Gastrocnemius medialis (tissue), 4 donors: ENCODE data around the gene GPR78. TPM values are rescaled to one million over a fixed set of nuclear protein-coding genes. Genes with fewer than 3 reads are reported as not detected.
"Not testable (repeated sequence)": the region's sequence is repeated elsewhere in the genome, so short reads cannot be mapped to it uniquely, and the experiment has no call there.

Source experiments
- ATAC-seq, 2 donors: fragments of 150-250 bp; one replicate each; pipeline ENCODE4 v1.9.1; 2016
- DNase-seq, 2 donors: peaks; one replicate each; pipeline ENCODE4 v3.0.0-alpha.2; 2019
- H3K27ac ChIP-seq, 4 donors: fragments of 200-600 bp; sonication (generic); 1 replicate in 1 of 4; 2 replicates in 3 of 4; pipeline ENCODE4 v1.5.1; 2016 to 2018; ENCODE audit warnings: mild to moderate bottlenecking in 2 of 4, moderate library complexity in 1 of 4
- H3K27me3 ChIP-seq, 3 donors: fragments of 200-600 bp; sonication (generic) in 2 of 3; 1 replicate in 1 of 3; 2 replicates in 2 of 3; pipeline versions ENCODE4 v1.5.1 to v1.6.0; 2016 to 2019; ENCODE audit warnings: mild to moderate bottlenecking in 1 of 3, moderate library complexity in 1 of 3
- H3K36me3 ChIP-seq, 2 donors: fragments of 200-600 bp; sonication (generic) in 1 of 2; one replicate each; pipeline ENCODE4 v1.5.1; 2017 to 2018
- H3K4me1 ChIP-seq, 2 donors: fragments of 200-600 bp; sonication (generic) in 1 of 2; one replicate each; pipeline ENCODE4 v1.5.1; 2016 to 2017; ENCODE audit warnings: mild to moderate bottlenecking in 2 of 2
- H3K4me3 ChIP-seq, 4 donors: fragments of 200-600 bp; sonication (generic) in 3 of 4; 1 replicate in 1 of 4; 2 replicates in 3 of 4; pipeline ENCODE4 v1.5.1; 2016 to 2019; ENCODE audit warnings: mild to moderate bottlenecking in 2 of 4
- H3K9me3 ChIP-seq, 3 donors: fragments of 200-600 bp; sonication (generic) in 2 of 3; 1 replicate in 1 of 3; 2 replicates in 2 of 3; pipeline ENCODE4 v1.5.1; 2016 to 2019
- POLR2A ChIP-seq, 2 donors: fragments of 450-650 bp; IDR thresholded peaks; one replicate each; pipeline ENCODE4 v1.6.1; 2017; ENCODE audit warnings: antibody characterized with exemption in 2 of 2, mild to moderate bottlenecking in 2 of 2, moderate library complexity in 2 of 2
- in situ Hi-C, 4 donors: fragments of 200-750 bp; cut with MboI; loops; one replicate each; pipeline versions ENCODE4 v1.15.0 to v1.8.0; 2017; ENCODE audit warnings: low sequenced_read_pairs in 4 of 4
- intact Hi-C: fragments of 100-400 bp; cut with DNase I; formaldehyde crosslinking; loops from one replicate; pipeline ENCODE4 v1.15.1; 2023; ENCODE audit warnings: low total_unique reads
- total RNA-seq, 4 donors: library from RNA; depleted of rRNA; stranded (reverse); fragments of >200 nt; gene quantifications; one replicate each; pipeline versions ENCODE4 v1.1.0 to v1.2.3, GENCODE V29; 2016
- TF ChIP-seq, protein P1 (sequence below), 5 experiments: fragments of 450-650 bp in 3 of 5; fragments of 200-600 bp in 2 of 5; sonication (generic) in 2 of 5; IDR thresholded peaks in 4 of 5; conservative IDR thresholded peaks in 1 of 5; 1 replicate in 4 of 5; 2 replicates in 1 of 5; pipeline ENCODE4 v1.5.1; 2016 to 2019; ENCODE audit warnings: antibody characterized with exemption in 5 of 5, mild to moderate bottlenecking in 3 of 5, moderate library complexity in 3 of 5

The GPR78 gene
- total RNA-seq, 4 donors from 2014 or later: not detected

DNA sequence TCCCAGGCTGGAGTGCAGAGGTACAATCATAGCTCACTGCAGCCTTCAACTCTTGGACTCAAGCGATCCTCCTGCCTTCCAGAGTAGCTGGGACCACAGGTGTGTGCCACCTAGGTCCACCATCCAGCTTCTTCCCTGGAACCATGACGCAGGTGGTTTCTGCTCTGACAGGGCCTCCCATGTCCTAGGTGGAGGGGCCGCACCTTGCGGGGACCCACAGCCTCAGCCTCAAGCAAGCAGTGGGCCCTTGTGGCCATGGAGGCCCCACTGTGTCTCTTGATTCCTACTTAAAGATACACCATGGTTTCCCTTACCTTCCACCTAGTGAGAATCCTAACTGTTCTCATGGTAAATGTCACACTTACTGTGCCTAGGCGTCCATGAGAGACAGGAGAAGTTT, 6.9 kb upstream of the GPR78 start:
- H3K4me1 ChIP-seq: no peaks in the 10 kb centered on the region
- no peaks in the 10 kb centered on the region for H3K36me3 ChIP-seq
- TF ChIP-seq, protein P1, sequence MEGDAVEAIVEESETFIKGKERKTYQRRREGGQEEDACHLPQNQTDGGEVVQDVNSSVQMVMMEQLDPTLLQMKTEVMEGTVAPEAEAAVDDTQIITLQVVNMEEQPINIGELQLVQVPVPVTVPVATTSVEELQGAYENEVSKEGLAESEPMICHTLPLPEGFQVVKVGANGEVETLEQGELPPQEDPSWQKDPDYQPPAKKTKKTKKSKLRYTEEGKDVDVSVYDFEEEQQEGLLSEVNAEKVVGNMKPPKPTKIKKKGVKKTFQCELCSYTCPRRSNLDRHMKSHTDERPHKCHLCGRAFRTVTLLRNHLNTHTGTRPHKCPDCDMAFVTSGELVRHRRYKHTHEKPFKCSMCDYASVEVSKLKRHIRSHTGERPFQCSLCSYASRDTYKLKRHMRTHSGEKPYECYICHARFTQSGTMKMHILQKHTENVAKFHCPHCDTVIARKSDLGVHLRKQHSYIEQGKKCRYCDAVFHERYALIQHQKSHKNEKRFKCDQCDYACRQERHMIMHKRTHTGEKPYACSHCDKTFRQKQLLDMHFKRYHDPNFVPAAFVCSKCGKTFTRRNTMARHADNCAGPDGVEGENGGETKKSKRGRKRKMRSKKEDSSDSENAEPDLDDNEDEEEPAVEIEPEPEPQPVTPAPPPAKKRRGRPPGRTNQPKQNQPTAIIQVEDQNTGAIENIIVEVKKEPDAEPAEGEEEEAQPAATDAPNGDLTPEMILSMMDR (IDR thresholded peaks at IDR 0.05 in 4 of 5, conservative IDR thresholded peaks at IDR 0.05 in 1 of 5): no peak
- no peak for TF ChIP-seq POLR2A (IDR thresholded peaks at IDR 0.05)
- H3K27me3 ChIP-seq: peaks cover 0 to 2% (median 0%) of the 10 kb centered on the region in 3 donors
- H3K9me3 ChIP-seq: no peaks in the 10 kb centered on the region
- in situ Hi-C loops: no loop called here
- no peak overlapping the region for H3K4me3 ChIP-seq
- no peak for DNase-seq
- intact Hi-C loops: no loop called here
- no peak overlapping the region for H3K27ac ChIP-seq
- no peak for ATAC-seq

DNA sequence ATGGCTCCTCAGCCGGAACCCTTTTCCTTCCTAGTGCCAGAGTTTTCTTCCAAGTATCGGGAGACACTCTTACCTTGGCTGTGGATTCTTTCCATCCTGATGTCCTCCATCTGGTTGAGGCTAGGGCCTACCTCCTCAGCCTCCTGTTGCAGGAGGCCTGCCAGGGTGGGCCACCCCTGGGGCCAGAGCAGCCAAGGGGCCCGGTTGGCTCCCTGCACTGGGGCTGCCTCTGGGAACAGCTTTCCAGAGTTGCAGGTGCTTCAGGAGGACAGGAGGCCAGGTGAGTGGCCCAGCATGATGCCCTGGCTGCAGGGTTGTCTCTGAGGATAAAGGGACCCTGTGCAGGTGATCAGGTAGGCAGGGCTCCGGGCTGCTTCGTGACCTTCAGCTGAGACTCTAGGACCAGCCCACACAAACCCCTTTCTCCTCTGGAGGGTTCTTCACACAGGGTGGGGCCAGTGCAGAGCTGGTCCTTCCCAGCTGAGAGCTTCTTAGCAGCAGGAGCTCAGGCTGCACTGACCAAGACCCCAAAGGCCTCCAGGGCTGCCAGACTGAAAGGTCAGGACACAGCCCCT, 5.3 kb upstream of the GPR78 start:
- intact Hi-C loops: no loop called here
- no peaks in the 10 kb centered on the region for H3K9me3 ChIP-seq
- H3K4me1 ChIP-seq: no peaks in the 10 kb centered on the region
- in situ Hi-C loops: no loop called here
- no peak overlapping the region for H3K27ac ChIP-seq
- H3K36me3 ChIP-seq: no peaks in the 10 kb centered on the region
- TF ChIP-seq, protein P1 (IDR thresholded peaks at IDR 0.05 in 4 of 5, conservative IDR thresholded peaks at IDR 0.05 in 1 of 5): no peak
- TF ChIP-seq POLR2A (IDR thresholded peaks at IDR 0.05): no peak
- no peak overlapping the region for H3K4me3 ChIP-seq
- no peak for ATAC-seq
- no peak for DNase-seq
- peaks cover 6 to 10% (median 8%) of the 10 kb centered on the region in 3 donors for H3K27me3 ChIP-seq

DNA sequence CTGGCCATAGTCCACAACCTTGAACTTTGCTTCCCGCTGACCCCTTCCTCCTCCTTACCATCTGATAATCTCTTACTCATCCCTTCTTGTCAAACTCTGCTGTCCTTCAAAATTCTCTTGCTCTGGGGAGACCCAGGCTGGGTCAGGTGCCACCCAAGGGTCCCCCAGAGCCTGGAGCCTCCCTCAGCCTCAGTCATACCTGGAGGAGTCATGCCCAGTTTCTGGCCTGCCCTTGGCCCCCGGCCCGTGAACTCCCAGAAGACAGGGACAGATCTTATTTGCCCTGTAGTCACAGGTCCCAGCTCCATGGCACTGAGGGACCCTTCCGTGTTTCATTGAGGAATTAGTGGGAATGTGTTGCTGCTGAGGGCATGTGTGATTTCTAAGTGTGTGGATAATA, 4.7 kb upstream of the GPR78 start:
- in situ Hi-C loops (no loop called here), intact Hi-C loops (no loop called here)
- no peak for TF ChIP-seq POLR2A (IDR thresholded peaks at IDR 0.05)
- TF ChIP-seq, protein P1 (IDR thresholded peaks at IDR 0.05 in 4 of 5, conservative IDR thresholded peaks at IDR 0.05 in 1 of 5): no peak
- ATAC-seq (no peak), DNase-seq (no peak)
- Histone ChIP-seq H3K27me3 (peaks cover 9 to 13% (median 10%) of the 10 kb centered on the region in 3 donors), H3K36me3 (no peaks in the 10 kb centered on the region), H3K27ac (no peak overlapping the region), H3K4me3 (no peak overlapping the region), H3K9me3 (no peaks in the 10 kb centered on the region), H3K4me1 (no peaks in the 10 kb centered on the region)

DNA sequence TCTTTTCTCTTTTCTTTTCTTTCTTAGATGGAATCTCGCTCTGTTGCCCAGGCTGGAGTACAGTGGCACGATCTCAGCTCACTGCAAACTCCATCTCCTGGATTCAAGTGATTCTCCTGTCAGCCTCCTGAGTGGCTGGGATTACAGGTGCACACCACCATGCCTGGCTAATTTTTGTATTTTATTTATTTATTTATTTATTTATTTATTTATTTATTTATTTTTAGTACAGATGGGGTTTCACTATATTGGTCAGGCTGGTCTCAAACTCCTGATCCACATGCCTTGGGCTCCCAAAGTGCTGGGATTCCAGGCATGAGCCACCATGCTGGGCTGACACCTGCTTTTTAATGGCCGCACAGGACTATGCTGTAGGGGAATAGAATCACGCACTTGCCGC, 3.6 kb upstream of the GPR78 start:
- peaks cover 10 to 24% (median 20%) of the 10 kb centered on the region in 3 donors for H3K27me3 ChIP-seq
- H3K4me1 ChIP-seq, ATAC-seq, DNase-seq, H3K27ac ChIP-seq, in situ Hi-C loops, H3K4me3 ChIP-seq, intact Hi-C loops, H3K9me3 ChIP-seq, H3K36me3 ChIP-seq: not testable (repeated sequence)

DNA sequence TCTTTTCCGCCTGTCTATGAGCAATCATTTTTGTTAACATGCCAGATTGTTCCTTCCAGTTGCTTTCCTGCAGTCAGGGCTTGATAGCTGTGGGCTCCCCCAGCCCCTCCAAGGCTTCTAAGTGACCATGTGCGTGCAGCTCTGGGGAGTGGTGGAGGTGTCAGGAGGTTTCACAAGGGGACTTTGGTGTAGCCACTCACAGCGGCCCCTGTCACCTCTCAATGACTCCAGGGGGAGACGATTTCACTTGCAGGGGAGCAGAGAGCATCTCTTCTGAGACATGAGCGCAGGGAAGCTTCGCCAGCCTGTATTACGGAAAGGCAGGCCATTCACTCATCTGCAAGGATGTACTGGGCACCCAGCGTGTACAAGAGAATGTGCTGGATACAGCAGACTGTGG, 3.1 kb upstream of the GPR78 start:
- ATAC-seq (no peak), DNase-seq (no peak)
- in situ Hi-C loops (no loop called here), intact Hi-C loops (no loop called here)
- Histone ChIP-seq H3K27me3 (peaks cover 10 to 29% (median 24%) of the 10 kb centered on the region in 3 donors), H3K4me3 (no peak overlapping the region), H3K4me1 (no peaks in the 10 kb centered on the region), H3K27ac (no peak overlapping the region), H3K36me3 (no peaks in the 10 kb centered on the region), H3K9me3 (no peaks in the 10 kb centered on the region)
- TF ChIP-seq POLR2A (IDR thresholded peaks at IDR 0.05): no peak
- TF ChIP-seq, protein P1 (IDR thresholded peaks at IDR 0.05 in 4 of 5, conservative IDR thresholded peaks at IDR 0.05 in 1 of 5): no peak
